CD8-positive, alpha-beta memory T cell (primary cell): Measurements from ENCODE around the gene ZNF446. TPM values are rescaled to one million over a fixed set of nuclear protein-coding genes. Genes with fewer than 3 reads are reported as not detected.
"Not testable (repeated sequence)": the region's sequence is repeated elsewhere in the genome, so short reads cannot be mapped to it uniquely, and the experiment has no call there.

Source experiments
- CTCF ChIA-PET: fragments of 350-600 bp; sonication (Branson Sonifier 250); formaldehyde crosslinking; loops from one replicate; lab custom pipeline; 2021; ENCODE audit warnings: antibody characterized with exemption; lab: Charles Lee
- POLR2A ChIA-PET: fragments of 350-600 bp; sonication (Branson Sonifier 250); formaldehyde crosslinking; loops from one replicate; lab custom pipeline; 2021; ENCODE audit warnings: antibody characterized with exemption; lab: Charles Lee
- DNase-seq, 5 donors: peaks; one replicate each; pipeline versions ENCODE4 v3.0.0 to v3.0.0-alpha.2; 2020 to 2022; ENCODE audit warnings: mixed read lengths in 1 of 5
- H3K27ac ChIP-seq: one replicate; pipeline ENCODE4 v1.7.0; 2013; ENCODE audit warnings: low read depth, mild to moderate bottlenecking, low read length, moderate library complexity
- H3K27me3 ChIP-seq: 2 replicates; pipeline ENCODE4 v1.7.0; 2013; ENCODE audit warnings: low read length, mild to moderate bottlenecking; ENCODE audit not compliant: insufficient read depth, poor library complexity, severe bottlenecking
- H3K36me3 ChIP-seq: 2 replicates; pipeline ENCODE4 v1.7.0; 2013; ENCODE audit warnings: mild to moderate bottlenecking, low read length, moderate library complexity; ENCODE audit not compliant: insufficient read depth
- H3K4me1 ChIP-seq: 2 replicates; pipeline ENCODE4 v1.7.0; 2013; ENCODE audit warnings: mild to moderate bottlenecking, low read length, moderate library complexity; ENCODE audit not compliant: insufficient read depth
- H3K4me3 ChIP-seq: 2 replicates; pipeline ENCODE4 v1.7.0; 2013; ENCODE audit warnings: mild to moderate bottlenecking, low read length
- H3K9me3 ChIP-seq: 2 replicates; pipeline ENCODE4 v1.7.0; 2013; ENCODE audit warnings: mild to moderate bottlenecking, low read length
- H3K27ac Mint-ChIP-seq, 8 donors: one replicate each; pipeline ENCODE4 v1.8.0; 2020 to 2021; ENCODE audit warnings: mixed read lengths in 8 of 8, mild to moderate bottlenecking in 6 of 8, inconsistent platforms in 3 of 8, moderate library complexity in 3 of 8
- H3K27me3 Mint-ChIP-seq, 2 donors: one replicate each; pipeline ENCODE4 v1.8.0; 2020 to 2021; ENCODE audit warnings: mixed read lengths in 2 of 2, mild to moderate bottlenecking in 1 of 2, moderate library complexity in 1 of 2
- H3K36me3 Mint-ChIP-seq, 3 donors: one replicate each; pipeline ENCODE4 v1.8.0; 2020 to 2021; ENCODE audit warnings: mixed read lengths in 3 of 3, inconsistent platforms in 1 of 3, mild to moderate bottlenecking in 1 of 3
- H3K4me1 Mint-ChIP-seq, 3 donors: one replicate each; pipeline ENCODE4 v1.8.0; 2020 to 2021; ENCODE audit warnings: mixed read lengths in 3 of 3, inconsistent platforms in 1 of 3, mild to moderate bottlenecking in 1 of 3
- H3K4me3 Mint-ChIP-seq, 7 donors: one replicate each; pipeline ENCODE4 v1.8.0; 2020 to 2021; ENCODE audit warnings: mixed read lengths in 7 of 7, mild to moderate bottlenecking in 6 of 7, moderate library complexity in 4 of 7, inconsistent platforms in 2 of 7
- H3K9me3 Mint-ChIP-seq, 5 donors: one replicate each; pipeline ENCODE4 v1.8.0; 2020 to 2022; ENCODE audit warnings: mixed read lengths in 5 of 5, mild to moderate bottlenecking in 3 of 5, moderate library complexity in 2 of 5, inconsistent platforms in 1 of 5
- polyA plus RNA-seq: library from polyadenylated mRNA; unstranded; fragments of 300-500 nt; fragmentation: Illumina TruSeq; gene quantifications from one replicate; pipeline ENCODE4 v1.2.3, GENCODE V29; 2021
- total RNA-seq, 2 experiments: library from RNA; stranded (reverse); gene quantifications; one replicate each; pipeline ENCODE4 v1.2.3, GENCODE V29; 2021

The ZNF446 gene
- total and polyA plus RNA-seq, 3 experiments from 2014 or later: 3.8 to 7.2 (median 5.9) TPM

DNA sequence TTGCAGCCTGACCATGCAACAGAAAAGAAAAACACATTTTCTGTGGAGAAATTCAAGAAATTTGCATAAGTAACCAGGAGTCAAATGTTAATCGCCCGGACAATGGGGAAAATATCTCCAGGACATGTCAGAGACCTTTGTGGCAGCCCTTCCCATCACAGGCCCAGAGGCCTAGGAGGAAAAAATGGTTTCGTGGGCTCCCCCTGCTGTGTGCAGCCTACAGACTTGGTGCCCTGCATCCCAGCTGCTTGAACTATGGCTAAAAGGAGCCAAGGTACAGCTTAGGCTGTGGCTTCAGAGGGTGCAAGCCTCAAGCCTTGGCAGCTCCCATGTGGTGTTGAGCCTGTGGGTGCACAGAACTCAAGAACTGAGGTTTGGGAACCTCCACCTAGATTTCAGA lies 27.3 kb upstream of the ZNF446 start:
- H3K27me3 Mint-ChIP-seq: peaks cover 25 to 39% of the 10 kb centered on the region in 2 donors
- POLR2A ChIA-PET, H3K27ac ChIP-seq, H3K27ac Mint-ChIP-seq, H3K4me3 ChIP-seq, H3K36me3 ChIP-seq, H3K36me3 Mint-ChIP-seq, CTCF ChIA-PET, H3K4me1 ChIP-seq, H3K9me3 ChIP-seq, DNase-seq: not testable (repeated sequence)
- H3K27me3 ChIP-seq: peaks cover 12% of the 10 kb centered on the region
- H3K4me3 Mint-ChIP-seq: peak overlapping the region in 1 of 7 donors; percentile 40
- H3K4me1 Mint-ChIP-seq: peaks cover 17 to 20% (median 18%) of the 10 kb centered on the region in 3 donors
- peaks cover 0 to 12% (median 8%) of the 10 kb centered on the region in 5 donors for H3K9me3 Mint-ChIP-seq

DNA sequence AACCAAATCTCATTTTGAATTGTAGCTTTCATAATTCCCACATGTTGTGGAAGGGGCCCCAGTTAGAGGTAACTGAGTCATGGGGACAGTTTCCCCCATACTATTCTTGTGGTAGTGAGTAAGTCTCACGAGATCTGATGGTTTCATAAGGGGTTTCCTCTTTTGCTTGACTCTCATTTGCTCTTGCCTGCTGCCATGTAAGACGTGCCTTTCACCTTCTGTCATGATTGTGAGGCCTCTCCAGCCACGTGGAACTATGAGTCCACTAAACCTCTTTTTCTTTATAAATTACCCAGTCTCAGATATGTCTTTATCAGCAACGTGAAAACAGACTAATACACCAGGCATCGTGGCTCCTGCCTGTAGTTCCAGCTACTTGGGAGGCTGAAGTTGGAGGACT lies 26.2 kb upstream of the ZNF446 start:
- Mint-ChIP-seq H3K9me3 (peaks cover 0 to 12% (median 8%) of the 10 kb centered on the region in 5 donors), H3K4me1 (peaks cover 18 to 23% (median 20%) of the 10 kb centered on the region in 3 donors), H3K27me3 (peaks cover 22 to 34% of the 10 kb centered on the region in 2 donors), H3K36me3 (peaks cover 0 to 15% (median 6%) of the 10 kb centered on the region in 3 donors)
- POLR2A ChIA-PET, H3K4me3 Mint-ChIP-seq, DNase-seq, H3K27ac ChIP-seq, H3K36me3 ChIP-seq, H3K27ac Mint-ChIP-seq, H3K9me3 ChIP-seq, CTCF ChIA-PET, H3K4me3 ChIP-seq, H3K4me1 ChIP-seq: not testable (repeated sequence)
- H3K27me3 ChIP-seq: peaks cover 12% of the 10 kb centered on the region

DNA sequence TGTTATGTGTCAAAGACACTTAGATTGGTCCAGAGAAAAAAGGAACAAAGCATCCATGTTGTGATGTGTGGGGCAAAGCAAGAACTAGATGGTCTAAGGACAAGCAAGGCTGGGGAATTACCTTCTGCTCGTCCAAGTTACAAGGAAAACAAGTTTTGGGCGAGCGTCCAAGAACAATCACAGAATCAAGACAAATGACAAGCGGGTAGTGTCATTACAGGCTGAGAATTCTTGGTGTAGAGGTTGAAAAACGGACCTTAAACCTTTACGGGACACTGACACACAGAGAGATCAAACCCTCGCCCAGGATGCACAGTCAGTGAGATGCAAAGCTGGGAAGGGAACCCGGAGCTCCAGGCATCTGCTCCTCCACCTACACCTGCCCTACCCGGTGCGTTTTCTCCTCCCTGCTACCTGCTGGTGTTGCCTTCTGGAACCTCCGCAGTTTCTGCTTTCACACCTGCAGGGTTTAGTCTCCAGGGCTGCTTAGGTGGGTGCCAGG lies 25.2 kb upstream of the ZNF446 start:
- Mint-ChIP-seq H3K36me3 (peaks cover 0 to 16% (median 6%) of the 10 kb centered on the region in 3 donors), H3K4me3 (peak overlapping the region; percentile 83 to 90 (median 88)), H3K27ac (peak overlapping the region; percentile 18 to 94 (median 81)), H3K4me1 (peaks cover 18 to 23% (median 20%) of the 10 kb centered on the region in 3 donors), H3K27me3 (peaks cover 19 to 31% of the 10 kb centered on the region in 2 donors), H3K9me3 (peaks cover 0 to 12% (median 8%) of the 10 kb centered on the region in 5 donors)
- ChIA-PET CTCF (interaction anchor here (0.8 kb wide), 1 partner anchor 11 kb away, joined by 3 read pairs; the partner anchor contains the start of gene ZNF132), POLR2A (interaction anchor here (0.6 to 0.7 kb wide), 2 partner anchors 315 to 1856 kb away, joined by 3 to 5 read pairs; no protein-coding TSS in a partner anchor)
- H3K4me3 ChIP-seq: peak overlapping the region; percentile 81
- peaks cover 6% of the 10 kb centered on the region for H3K4me1 ChIP-seq
- peaks cover 3% of the 10 kb centered on the region for H3K36me3 ChIP-seq
- DNase-seq: no peak
- H3K9me3 ChIP-seq: no peaks in the 10 kb centered on the region
- H3K27me3 ChIP-seq: peaks cover 12% of the 10 kb centered on the region
- peak overlapping the region; percentile 65 for H3K27ac ChIP-seq

DNA sequence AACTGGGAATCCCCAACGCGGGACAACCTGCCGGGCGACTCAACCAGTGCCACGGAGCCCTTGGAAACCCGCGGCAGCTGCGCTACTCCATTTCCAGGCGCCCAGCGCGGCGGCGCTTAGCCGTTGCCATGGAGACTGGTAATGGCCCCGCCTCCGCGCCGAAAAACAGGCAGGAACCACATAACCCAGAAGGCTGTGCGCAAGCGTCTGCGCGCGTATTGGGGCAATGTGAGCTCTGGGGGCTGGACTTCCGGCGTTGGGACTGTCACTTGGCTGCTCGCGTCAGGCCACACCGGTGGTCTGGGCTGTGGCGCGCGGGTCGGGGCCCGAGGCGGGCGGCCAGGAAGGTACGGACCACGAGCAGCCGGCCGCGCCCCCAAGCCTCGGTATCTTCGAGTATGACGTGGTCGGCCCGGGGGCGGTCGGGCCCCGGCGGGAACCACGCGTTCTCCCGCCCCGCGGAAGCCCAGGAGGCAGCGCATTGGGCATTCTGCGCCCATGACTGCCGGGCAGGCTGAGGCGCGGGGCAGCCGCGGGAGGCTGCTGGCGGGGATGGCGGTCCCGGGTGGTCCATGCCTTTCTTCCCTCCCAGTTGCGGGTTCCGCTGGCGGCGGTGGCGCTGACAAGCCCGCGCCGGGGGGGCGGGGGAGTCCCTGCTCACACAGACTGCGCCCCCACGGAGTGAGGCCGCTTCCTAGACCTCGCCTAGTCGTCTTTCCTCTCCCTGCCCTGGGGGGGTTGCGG lies 24.6 kb upstream of the ZNF446 start, which contains the start of gene ZNF324B:
ZNF324B (plus strand) TSS at position 265 of the 744 bp plus-strand sequence. CDS start 2,080 bp downstream, outside the sequence.
- Mint-ChIP-seq H3K27me3 (peaks cover 19 to 28% of the 10 kb centered on the region in 2 donors), H3K36me3 (peaks cover under 1 to 21% (median 6%) of the 10 kb centered on the region in 3 donors), H3K4me1 (peaks cover 18 to 23% (median 20%) of the 10 kb centered on the region in 3 donors), H3K9me3 (peaks cover 0 to 12% (median 8%) of the 10 kb centered on the region in 5 donors), H3K4me3 (peak within 1 kb of the TSS; percentile 83 to 90 (median 88)), H3K27ac (peak within 1 kb of the TSS; percentile 18 to 94 (median 88))
- no peaks in the 10 kb centered on the region for H3K9me3 ChIP-seq
- CTCF ChIA-PET: interaction anchor here (0.8 kb wide), 1 partner anchor 12 kb away, joined by 3 read pairs; the partner anchor contains the start of gene ZNF132
- peak within 1 kb of the TSS; percentile 65 for H3K27ac ChIP-seq
- H3K4me1 ChIP-seq: peaks cover 6% of the 10 kb centered on the region
- POLR2A ChIA-PET: interaction anchor here (0.6 to 0.8 kb wide), 3 partner anchors 44 to 316 kb away, joined by 3 to 8 read pairs (median 3); partner anchors contain the start of gene ZNF584
- peaks cover 3% of the 10 kb centered on the region for H3K36me3 ChIP-seq
- peaks cover 12% of the 10 kb centered on the region for H3K27me3 ChIP-seq
- DNase-seq: peak; percentile 96 to 98 (median 96)
- peak within 1 kb of the TSS; percentile 81 for H3K4me3 ChIP-seq

DNA sequence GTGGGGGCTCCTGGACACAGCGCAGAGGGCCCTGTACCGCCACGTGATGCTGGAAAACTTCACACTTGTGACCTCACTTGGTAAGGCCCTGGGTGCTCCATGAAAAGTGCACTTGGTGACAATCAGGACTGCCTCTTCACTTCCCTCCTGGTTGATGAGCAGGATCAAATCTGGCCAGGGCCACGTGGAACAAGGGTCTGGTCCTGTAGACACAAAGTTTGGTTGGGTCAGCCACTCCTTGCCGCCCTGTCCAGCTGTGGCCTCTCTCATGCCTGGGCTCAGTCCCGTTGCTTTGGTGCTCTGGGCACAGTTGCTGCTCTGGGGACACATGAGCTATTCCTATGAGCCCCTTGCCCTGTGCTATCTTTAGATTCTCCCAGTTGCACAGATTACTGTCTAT lies 22.4 kb upstream of the ZNF446 start:
- H3K27ac Mint-ChIP-seq: no peak overlapping the region
- peaks cover 0 to 34% (median 8%) of the 10 kb centered on the region in 3 donors for H3K36me3 Mint-ChIP-seq
- Histone ChIP-seq H3K4me1 (peaks cover 6% of the 10 kb centered on the region), H3K4me3 (no peak overlapping the region), H3K36me3 (peaks cover 3% of the 10 kb centered on the region), H3K27me3 (no peaks in the 10 kb centered on the region), H3K27ac (no peak overlapping the region), H3K9me3 (no peaks in the 10 kb centered on the region)
- H3K9me3 Mint-ChIP-seq: peaks cover 0 to 6% (median 0%) of the 10 kb centered on the region in 5 donors
- ChIA-PET CTCF (no interaction called here), POLR2A (no interaction called here)
- peaks cover 18 to 23% (median 20%) of the 10 kb centered on the region in 3 donors for H3K4me1 Mint-ChIP-seq
- DNase-seq: no peak
- H3K27me3 Mint-ChIP-seq: peaks cover 10 to 11% of the 10 kb centered on the region in 2 donors
- H3K4me3 Mint-ChIP-seq: peak overlapping the region in 6 of 7 donors; percentile 8 to 79 (median 60)

DNA sequence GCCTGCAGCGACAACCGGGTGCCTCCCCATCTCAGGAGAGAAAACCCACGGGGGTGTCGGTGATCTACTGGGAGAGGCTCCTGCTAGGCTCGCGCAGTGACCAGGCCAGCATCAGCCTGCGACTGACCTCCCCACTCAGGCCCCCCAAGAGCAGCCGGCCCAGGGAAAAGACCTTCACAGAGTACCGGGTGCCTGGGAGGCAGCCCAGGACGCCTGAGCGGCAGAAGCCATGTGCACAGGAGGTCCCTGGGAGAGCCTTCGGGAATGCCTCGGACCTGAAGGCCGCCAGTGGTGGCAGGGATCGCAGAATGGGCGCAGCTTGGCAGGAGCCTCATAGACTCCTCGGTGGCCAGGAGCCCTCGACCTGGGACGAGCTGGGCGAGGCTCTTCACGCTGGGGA lies 20.8 kb upstream of the ZNF446 start:
- CTCF ChIA-PET: no interaction called here
- H3K27ac Mint-ChIP-seq: no peak overlapping the region

DNA sequence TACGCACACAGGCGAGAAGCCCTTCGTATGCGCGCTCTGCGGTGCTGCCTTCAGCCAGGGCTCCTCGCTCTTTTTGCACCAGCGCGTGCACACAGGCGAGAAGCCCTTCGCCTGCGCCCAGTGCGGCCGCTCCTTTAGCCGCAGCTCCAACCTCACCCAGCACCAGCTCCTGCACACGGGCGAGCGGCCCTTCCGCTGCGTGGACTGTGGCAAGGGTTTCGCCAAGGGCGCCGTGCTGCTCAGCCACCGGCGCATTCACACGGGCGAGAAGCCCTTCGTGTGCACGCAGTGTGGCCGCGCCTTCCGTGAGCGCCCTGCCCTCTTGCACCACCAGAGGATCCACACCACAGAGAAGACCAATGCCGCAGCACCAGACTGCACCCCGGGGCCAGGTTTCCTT lies 20.0 kb upstream of the ZNF446 start:
- Histone ChIP-seq H3K36me3 (peaks cover 3% of the 10 kb centered on the region), H3K27me3 (no peaks in the 10 kb centered on the region), H3K4me3 (no peak overlapping the region), H3K27ac (no peak overlapping the region), H3K4me1 (peaks cover 1% of the 10 kb centered on the region), H3K9me3 (no peaks in the 10 kb centered on the region)
- CTCF ChIA-PET: no interaction called here
- Mint-ChIP-seq H3K27me3 (peaks cover 0 to 3% of the 10 kb centered on the region in 2 donors), H3K27ac (no peak overlapping the region), H3K4me1 (peaks cover 9 to 19% (median 14%) of the 10 kb centered on the region in 3 donors), H3K4me3 (no peak overlapping the region), H3K36me3 (peaks cover 0 to 34% (median 9%) of the 10 kb centered on the region in 3 donors), H3K9me3 (no peaks in the 10 kb centered on the region)
- DNase-seq: no peak
- POLR2A ChIA-PET: no interaction called here

More for the DNA sequence above, 20.8 kb upstream of the ZNF446 start:
- no peak for DNase-seq
- Mint-ChIP-seq H3K4me3 (peak overlapping the region in 2 of 7 donors; percentile 42 to 65), H3K36me3 (peaks cover 0 to 34% (median 9%) of the 10 kb centered on the region in 3 donors), H3K9me3 (no peaks in the 10 kb centered on the region), H3K4me1 (peaks cover 17 to 24% (median 20%) of the 10 kb centered on the region in 3 donors), H3K27me3 (peaks cover 0 to 3% of the 10 kb centered on the region in 2 donors)
- H3K27ac ChIP-seq: no peak overlapping the region
- no peak overlapping the region for H3K4me3 ChIP-seq
- H3K27me3 ChIP-seq: no peaks in the 10 kb centered on the region
- POLR2A ChIA-PET: no interaction called here
- H3K9me3 ChIP-seq: no peaks in the 10 kb centered on the region
- H3K36me3 ChIP-seq: peaks cover 3% of the 10 kb centered on the region
- H3K4me1 ChIP-seq: peaks cover 6% of the 10 kb centered on the region
